HepG2 (cell line): ENCODE results near the gene SYT7. TPM values are rescaled to one million over a fixed set of nuclear protein-coding genes. Genes with fewer than 3 reads are reported as not detected.

Source experiments
- BCL3 ChIP-seq: sonication (generic); formaldehyde crosslinking; IDR thresholded peaks from 2 replicates; pipeline ENCODE4 v1.5.1; 2020; ENCODE audit warnings: mild to moderate bottlenecking, missing genetic modification reagents, moderate library complexity
- FLYWCH1 ChIP-seq: sonication (generic); formaldehyde crosslinking; IDR thresholded peaks from 2 replicates; pipeline ENCODE4 v1.8.1; 2023; ENCODE audit warnings: mild to moderate bottlenecking, missing genetic modification reagents
- GPN1 ChIP-seq: sonication (generic); formaldehyde crosslinking; IDR thresholded peaks from 2 replicates; pipeline ENCODE4 v1.5.1; 2020; ENCODE audit warnings: missing genetic modification reagents, borderline replicate concordance
- HNRNPH1 ChIP-seq: fragments of 200-400 bp; formaldehyde crosslinking; optimal IDR thresholded peaks from 2 replicates; pipeline ENCODE3; 2017; ENCODE audit warnings: mild to moderate bottlenecking, low read depth, low read length
- HNRNPL ChIP-seq: fragments of 200-400 bp; formaldehyde crosslinking; IDR thresholded peaks from 2 replicates; pipeline ENCODE4 v1.6.1; 2017; ENCODE audit warnings: mild to moderate bottlenecking, low read depth, low read length
- MXD4 ChIP-seq: IDR thresholded peaks from 2 replicates; pipeline ENCODE4 v1.6.1; 2016; ENCODE audit warnings: mild to moderate bottlenecking, missing biosample characterization, missing genetic modification reagents
- NCOA2 ChIP-seq: sonication (generic); formaldehyde crosslinking; IDR thresholded peaks from 2 replicates; pipeline ENCODE4 v1.8.0; 2022; ENCODE audit warnings: inconsistent platforms
- PCBP1 ChIP-seq: fragments of 200-400 bp; formaldehyde crosslinking; IDR thresholded peaks from 2 replicates; pipeline ENCODE4 v1.6.1; 2017; ENCODE audit warnings: mild to moderate bottlenecking, low read depth, low read length, borderline replicate concordance
- POGK ChIP-seq: sonication (generic); formaldehyde crosslinking; conservative IDR thresholded peaks from 2 replicates; pipeline ENCODE4 v1.8.0; 2022; ENCODE audit warnings: mild to moderate bottlenecking, moderate library complexity, missing genetic modification reagents
- POLR2G ChIP-seq: fragments of 200-400 bp; formaldehyde crosslinking; IDR thresholded peaks from 2 replicates; pipeline ENCODE4 v1.6.1; 2018; ENCODE audit warnings: mild to moderate bottlenecking, low read depth, low read length, moderate library complexity
- ZNF10 ChIP-seq: sonication (generic); formaldehyde crosslinking; IDR thresholded peaks from 2 replicates; pipeline ENCODE4 v1.4.0; 2020; ENCODE audit warnings: mild to moderate bottlenecking, low read depth, missing genetic modification reagents, borderline replicate concordance
- ZNF431 ChIP-seq: sonication (generic); formaldehyde crosslinking; IDR thresholded peaks from 2 replicates; pipeline ENCODE4 v1.9.0; 2022; ENCODE audit warnings: missing genetic modification reagents, low read depth, mild to moderate bottlenecking, borderline replicate concordance
- ZNF512 ChIP-seq: sonication (generic); formaldehyde crosslinking; IDR thresholded peaks from 2 replicates; pipeline ENCODE4 v1.4.0; 2020; ENCODE audit warnings: mild to moderate bottlenecking, missing genetic modification reagents
- ZNF7 ChIP-seq: IDR thresholded peaks from 2 replicates; pipeline ENCODE4 v1.6.1; 2016; ENCODE audit warnings: missing biosample characterization, missing genetic modification reagents
- ZNF883 ChIP-seq: sonication (generic); formaldehyde crosslinking; IDR thresholded peaks from 2 replicates; pipeline ENCODE4 v1.5.1; 2020; ENCODE audit warnings: mild to moderate bottlenecking, missing genetic modification reagents; ENCODE audit errors: not compliant biosample characterization
- ZSCAN25 ChIP-seq: sonication (generic); formaldehyde crosslinking; IDR thresholded peaks from 2 replicates; pipeline ENCODE4 v1.8.0; 2022; ENCODE audit warnings: mild to moderate bottlenecking, missing genetic modification reagents
- polyA plus RNA-seq, 8 experiments: library from polyadenylated mRNA; depleted of rRNA in 3 of 8; stranded (reverse) in 7 of 8; unstranded in 1 of 8; fragments of >200 nt; fragmentation: Illumina TruSeq in 4 of 8; extraction: Trizol in 4 of 8; gene quantifications; 2 replicates each; pipeline versions ENCODE4 v1.2.1 to v1.2.3, GENCODE V29; 2011 to 2016; ENCODE audit warnings: low read depth in 4 of 8, missing spikeins in 1 of 8, mixed read lengths in 1 of 8; ENCODE audit not compliant: insufficient read depth in 1 of 8
- total RNA-seq, 5 experiments: library from RNA; depleted of rRNA; stranded (reverse); fragments of >200 nt; fragmentation: Illumina TruSeq; extraction: Trizol; gene quantifications; 2 replicates each; pipeline ENCODE4 v1.2.3, GENCODE V29; 2016; ENCODE audit warnings: low read depth in 1 of 5
- TF ChIP-seq, protein P1 (sequence below): sonication (generic); formaldehyde crosslinking; IDR thresholded peaks from 2 replicates; pipeline ENCODE4 v1.8.0; 2022; ENCODE audit warnings: missing genetic modification reagents, low read depth, mild to moderate bottlenecking, borderline replicate concordance
- TF ChIP-seq, protein P2 (sequence below): sonication (generic); formaldehyde crosslinking; IDR thresholded peaks from 2 replicates; pipeline ENCODE4 v1.4.0; 2020; ENCODE audit warnings: mild to moderate bottlenecking, low read depth, missing genetic modification reagents

SYT7 gene
- total and polyA plus RNA-seq, 2 of the 13 experiments (the other 11 are each of a cell fraction or from before 2014, with no cell fraction given): 1.4 to 4.4 TPM

DNA sequence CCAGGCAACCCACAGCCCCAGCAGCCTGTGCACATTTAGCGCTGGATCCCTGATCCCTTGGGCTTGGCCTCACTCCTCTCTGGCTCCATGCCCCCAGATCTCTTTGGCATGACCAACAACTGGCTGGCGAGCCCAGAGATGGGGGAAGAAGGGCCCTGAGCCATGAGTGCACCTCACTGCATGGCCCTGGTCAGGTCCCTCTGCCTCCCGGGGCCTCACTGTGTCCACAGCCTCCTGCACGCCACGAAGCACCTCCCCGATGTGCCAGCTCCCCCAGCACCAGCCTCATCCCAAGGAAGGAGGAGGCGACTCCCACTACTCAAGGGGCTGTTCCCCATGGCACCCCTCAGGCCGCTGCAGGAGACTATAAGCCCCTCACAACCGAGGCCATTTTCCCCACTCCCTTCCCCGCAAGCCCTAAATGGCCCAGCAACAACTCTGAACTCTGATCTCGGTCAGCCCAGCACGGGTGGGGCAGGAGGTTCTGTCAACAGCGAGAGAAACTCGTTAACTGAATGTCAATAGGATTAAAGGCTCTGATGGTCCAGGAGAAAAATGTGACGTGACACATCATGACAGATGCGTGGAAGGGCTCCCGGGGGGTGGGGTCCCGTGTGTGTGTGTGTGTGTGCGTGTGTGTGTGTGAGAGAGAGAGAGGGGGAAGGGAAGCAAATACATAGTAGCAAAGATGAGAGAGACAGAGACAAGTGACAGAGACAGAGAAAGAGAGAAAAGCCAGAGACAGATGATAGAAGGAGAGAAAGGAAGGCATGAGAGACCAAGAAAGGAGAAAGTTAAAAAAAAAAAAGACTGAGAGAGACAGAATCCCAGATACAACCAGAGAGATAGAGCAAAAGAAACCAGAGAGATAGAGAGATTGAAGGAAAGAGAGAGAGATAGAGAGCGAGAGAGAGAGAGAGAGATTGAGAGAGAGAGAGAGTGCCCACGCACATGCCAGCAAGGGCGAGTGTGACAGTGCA, 28.4 kb upstream of the SYT7 start (continued):
- TF ChIP-seq NCOA2 (CRISPR knock-in tag): peak; percentile 76
- TF ChIP-seq ZSCAN25 (CRISPR knock-in tag): peak; percentile 84
- TF ChIP-seq POGK (CRISPR knock-in tag): no peak
- no peak for TF ChIP-seq ZNF10 (CRISPR knock-in tag)
- TF ChIP-seq HNRNPH1: peak; percentile 86
- peak; percentile 51; the same call in 1 of the 2 replicates for TF ChIP-seq BCL3 (CRISPR knock-in tag)
- TF ChIP-seq, protein P1, sequence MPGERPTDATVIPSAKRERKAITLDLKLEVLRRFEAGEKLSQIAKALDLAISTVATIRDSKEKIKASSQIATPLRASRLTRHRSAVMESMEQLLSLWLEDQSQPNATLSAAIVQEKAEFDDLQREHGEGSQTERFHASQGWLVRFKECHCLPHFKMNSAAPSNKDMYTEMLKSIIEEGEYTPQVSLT (CRISPR knock-in tag): no peak
- TF ChIP-seq ZNF7 (CRISPR knock-in tag): no peak
- TF ChIP-seq ZNF512: peak; percentile 91; the same call in 1 of the 2 replicates
- TF ChIP-seq GPN1 (CRISPR knock-in tag): no peak
- TF ChIP-seq HNRNPL: peak; percentile 67
- TF ChIP-seq FLYWCH1 (CRISPR knock-in tag): no peak
- TF ChIP-seq PCBP1: no peak
- TF ChIP-seq MXD4 (CRISPR knock-in tag): no peak
- TF ChIP-seq ZNF431 (CRISPR knock-in tag): peak; percentile 29; the same call in 1 of the 2 replicates
- peak; percentile 63 for TF ChIP-seq ZNF883
- TF ChIP-seq POLR2G: peak; percentile 70
- TF ChIP-seq, protein P2, sequence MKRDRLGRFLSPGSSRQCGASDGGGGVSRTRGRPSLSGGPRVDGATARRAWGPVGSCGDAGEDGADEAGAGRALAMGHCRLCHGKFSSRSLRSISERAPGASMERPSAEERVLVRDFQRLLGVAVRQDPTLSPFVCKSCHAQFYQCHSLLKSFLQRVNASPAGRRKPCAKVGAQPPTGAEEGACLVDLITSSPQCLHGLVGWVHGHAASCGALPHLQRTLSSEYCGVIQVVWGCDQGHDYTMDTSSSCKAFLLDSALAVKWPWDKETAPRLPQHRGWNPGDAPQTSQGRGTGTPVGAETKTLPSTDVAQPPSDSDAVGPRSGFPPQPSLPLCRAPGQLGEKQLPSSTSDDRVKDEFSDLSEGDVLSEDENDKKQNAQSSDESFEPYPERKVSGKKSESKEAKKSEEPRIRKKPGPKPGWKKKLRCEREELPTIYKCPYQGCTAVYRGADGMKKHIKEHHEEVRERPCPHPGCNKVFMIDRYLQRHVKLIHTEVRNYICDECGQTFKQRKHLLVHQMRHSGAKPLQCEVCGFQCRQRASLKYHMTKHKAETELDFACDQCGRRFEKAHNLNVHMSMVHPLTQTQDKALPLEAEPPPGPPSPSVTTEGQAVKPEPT (CRISPR knock-in tag): no peak
